ENCODE measurements around the gene TGFBRAP1.
A peak's percentile ranks its signal among the peaks of the same experiment; 100 is the strongest.

Gene TGFBRAP1

GRCh38 chr2:105238664-105239240, 90.8 kb downstream of the TGFBRAP1 start:
- no peak for DNase-seq (ENCODE audit: low read depth, low spot score)

DNA sequence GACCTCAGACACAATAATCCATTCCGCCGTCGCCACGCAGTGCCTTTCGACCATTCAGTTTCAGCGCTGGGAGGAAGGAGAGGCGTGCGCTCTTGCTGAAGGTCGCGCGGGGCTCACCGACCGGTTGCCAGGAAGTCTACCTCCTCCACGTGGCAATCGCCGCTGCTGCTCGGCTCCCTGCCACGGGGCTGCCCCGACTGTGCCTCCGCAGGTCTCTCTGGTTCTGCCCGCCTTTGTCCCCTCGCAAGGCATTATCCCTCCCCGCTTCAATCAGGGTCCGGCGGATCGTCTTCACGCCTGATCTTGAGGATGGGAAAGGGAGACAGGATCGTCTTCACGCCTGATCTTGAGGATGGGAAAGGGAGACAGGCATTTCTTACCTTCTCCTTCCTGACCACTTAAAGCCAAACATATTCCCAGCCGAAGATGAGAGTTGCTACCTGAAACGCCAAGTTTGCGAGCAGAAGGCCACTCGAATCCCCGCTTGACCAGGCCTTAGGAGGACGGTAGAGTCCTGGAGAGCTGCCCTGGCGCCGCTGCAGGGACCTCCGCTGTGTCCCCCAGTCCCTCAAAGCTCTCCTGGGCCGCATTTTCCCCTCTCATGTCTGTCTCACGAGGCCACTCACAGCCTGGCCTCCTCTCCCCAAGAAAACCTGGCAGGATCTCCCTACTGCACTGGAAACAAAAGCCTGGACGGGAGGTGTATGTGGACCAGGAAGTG, 92.3 kb downstream of the TGFBRAP1 start:
- DNase-seq (ENCODE audit: low read depth, low spot score) = no peak

- DNase-seq (ENCODE audit: low read depth, low spot score) = no peak
Measured at GRCh38 chr2:105236060-105236424, 93.5 kb downstream of the TGFBRAP1 start.

- DNase-seq (ENCODE audit: low read depth, low spot score) = peak; percentile 90
Measured at GRCh38 chr2:105235388-105236059, 94.0 kb downstream of the TGFBRAP1 start.

GRCh38 chr2:105231232-105231619, 98.3 kb downstream of the TGFBRAP1 start:
- no peak for DNase-seq (ENCODE audit: low read depth, low spot score)

DNA sequence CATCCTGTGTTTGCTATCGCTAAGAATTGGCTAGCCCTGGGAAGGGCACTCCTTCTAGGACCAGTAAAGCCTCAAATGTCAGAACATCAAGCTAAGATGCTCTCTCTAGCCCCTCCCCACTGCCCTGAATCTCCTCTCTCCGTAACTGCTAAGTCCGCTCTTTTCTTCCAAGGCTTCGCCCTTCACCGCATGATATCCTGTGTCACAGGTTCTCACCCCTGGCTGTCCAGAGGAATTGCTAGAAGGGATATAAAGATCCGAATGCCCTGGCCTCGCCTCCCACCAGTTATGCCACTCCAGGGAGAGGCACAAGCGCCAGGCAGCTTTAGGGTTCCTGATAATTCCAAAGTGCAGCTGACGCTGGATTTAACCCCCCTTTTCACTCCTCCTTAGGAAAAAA, 105.1 kb downstream of the TGFBRAP1 start:
- DNase-seq (ENCODE audit: low read depth, low spot score) = no peak

- DNase-seq (ENCODE audit: low read depth, low spot score) = no peak
Measured at GRCh38 chr2:105220604-105221003, 108.9 kb downstream of the TGFBRAP1 start.

DNA sequence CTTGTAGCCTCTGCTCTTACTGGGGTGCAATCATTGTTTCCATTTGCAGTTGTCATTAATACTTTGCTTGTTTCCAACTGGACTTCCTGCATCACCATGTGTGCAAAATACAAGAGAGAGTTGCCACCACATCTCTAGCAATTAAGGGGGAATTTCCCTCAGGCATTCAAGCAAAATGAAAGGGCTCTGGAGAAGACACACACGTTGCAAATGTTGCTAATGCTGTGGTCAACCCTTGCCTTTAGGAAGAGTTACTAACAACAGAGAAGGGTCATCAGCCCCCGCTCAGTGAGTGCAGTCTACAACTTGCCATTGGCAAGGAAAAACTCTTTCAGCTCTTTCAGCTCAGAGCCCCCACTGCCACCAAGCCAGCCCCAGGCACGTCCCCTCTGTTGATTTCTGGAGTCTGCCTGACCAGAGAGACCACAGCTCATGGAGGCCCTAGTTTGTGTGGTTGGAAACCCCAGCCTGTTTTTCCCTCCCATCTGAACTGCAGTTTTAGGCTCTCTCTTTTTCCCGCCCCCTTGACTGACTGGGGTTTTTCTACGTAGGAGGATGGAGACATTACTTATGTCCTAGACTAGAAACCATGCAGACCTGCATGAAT, 113.8 kb downstream of the TGFBRAP1 start:
- no peak for DNase-seq (ENCODE audit: low read depth, low spot score)

Data from astrocyte of the hippocampus (primary cell).